Activated naive CD8-positive, alpha-beta T cell treated with anti-CD3 and anti-CD28 coated beads, Interleukin-2, amount 10 ng/mL, durations not matched to agents 7 days and 5 days (primary cell): ENCODE results near the gene PKD2L2. TPM values are rescaled to one million over a fixed set of nuclear protein-coding genes. Genes with fewer than 3 reads are reported as not detected.
"Not testable (repeated sequence)": the region's sequence is repeated elsewhere in the genome, so short reads cannot be mapped to it uniquely, and the experiment has no call there.

Experiments
- ATAC-seq: fragments of 150-1000 bp; cut with Tn5 transposase; one replicate; pipeline ENCODE4 v1.10.0; 2021; ENCODE audit warnings: low read depth, moderate library complexity
- POLR2A ChIA-PET: fragments of 350-600 bp; sonication (Branson Sonifier 250); formaldehyde crosslinking; loops from one replicate; lab custom pipeline; 2021; ENCODE audit warnings: antibody characterized with exemption; lab: Charles Lee
- DNase-seq: peaks from one replicate; pipeline ENCODE4 v3.0.0; 2021
- H3K27ac Mint-ChIP-seq: one replicate; pipeline ENCODE4 v1.8.0; 2022; ENCODE audit warnings: mild to moderate bottlenecking, mixed read lengths
- H3K27me3 Mint-ChIP-seq: one replicate; pipeline ENCODE4 v1.8.0; 2022; ENCODE audit warnings: mild to moderate bottlenecking, moderate library complexity, mixed read lengths
- H3K36me3 Mint-ChIP-seq: one replicate; pipeline ENCODE4 v1.8.0; 2021; ENCODE audit warnings: mild to moderate bottlenecking, mixed read lengths
- H3K4me1 Mint-ChIP-seq: one replicate; pipeline ENCODE4 v1.8.0; 2021; ENCODE audit warnings: mixed read lengths
- H3K4me3 Mint-ChIP-seq: one replicate; pipeline ENCODE4 v1.8.0; 2022; ENCODE audit warnings: mild to moderate bottlenecking, moderate library complexity, mixed read lengths
- H3K9me3 Mint-ChIP-seq: one replicate; pipeline ENCODE4 v1.8.0; 2021; ENCODE audit warnings: mixed read lengths
- total RNA-seq, 2 experiments: library from RNA; stranded (reverse); gene quantifications; one replicate each; pipeline ENCODE4 v1.2.3, GENCODE V29; 2021

Gene PKD2L2
- total RNA-seq, result not detected

DNA sequence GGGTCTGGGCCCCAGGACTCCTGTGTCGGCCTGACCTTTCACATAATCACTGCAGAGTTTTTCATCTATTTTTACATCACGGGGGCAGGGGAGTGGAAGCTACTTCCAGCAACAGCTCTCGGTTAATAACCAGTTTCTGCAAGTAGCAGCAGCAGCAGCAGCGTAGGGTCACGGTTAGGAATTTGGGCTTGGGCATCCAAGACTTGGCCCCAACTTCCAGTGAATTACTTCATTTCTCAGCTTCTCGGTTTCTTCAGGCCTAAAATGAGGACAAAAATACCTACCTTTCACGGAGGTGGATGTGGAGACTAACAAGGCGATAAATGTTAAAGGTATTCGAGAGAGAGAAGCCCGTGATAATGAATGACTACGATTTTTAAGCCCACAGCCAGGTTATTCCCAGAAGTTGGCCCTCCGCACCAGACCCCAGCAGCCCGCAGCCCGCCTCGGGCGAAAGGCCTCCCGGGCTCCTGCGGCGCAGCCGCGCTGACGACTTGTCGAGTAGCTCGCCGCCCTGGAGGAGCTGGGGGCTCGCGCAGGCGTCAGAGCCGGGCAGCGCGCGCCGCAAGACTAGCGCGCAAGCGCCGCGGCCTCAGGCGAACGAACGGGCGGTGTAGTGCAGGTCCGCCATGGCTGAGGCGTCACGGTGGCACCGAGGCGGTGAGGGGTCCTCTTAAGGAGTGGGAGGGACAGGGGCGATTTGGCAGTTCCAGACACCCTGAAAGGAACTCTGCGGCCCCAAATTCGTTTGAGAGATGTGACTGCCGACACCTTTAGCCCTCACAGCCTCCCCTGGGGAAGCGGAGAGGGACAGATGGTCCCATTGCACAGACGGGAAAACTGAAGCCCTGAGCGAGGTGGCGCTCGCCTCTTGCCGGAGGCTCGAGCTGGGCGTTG lies at the start of gene PKD2L2:
Gene PKD2L2 (plus strand): TSS at position 595 of the 897 bp plus-strand sequence. CDS start 35 bp downstream, at position 630.
- POLR2A ChIA-PET, result interaction anchor here (0.8 to 2.0 kb wide), 8 partner anchors 9 to 141 kb away, joined by 3 to 11 read pairs (median 7); partner anchors contain the start of gene HNRNPA0
- H3K9me3 Mint-ChIP-seq, result no peaks in the 10 kb centered on the region
- peak within 1 kb of the TSS; percentile 89 for H3K27ac Mint-ChIP-seq
- ATAC-seq (peak; percentile 99), DNase-seq (peak; percentile 87)
- peaks cover 3% of the 10 kb centered on the region for H3K27me3 Mint-ChIP-seq
- H3K36me3 Mint-ChIP-seq, result no peaks in the 10 kb centered on the region
- peaks cover 16% of the 10 kb centered on the region for H3K4me1 Mint-ChIP-seq
- H3K4me3 Mint-ChIP-seq, result peak within 1 kb of the TSS; percentile 82

DNA sequence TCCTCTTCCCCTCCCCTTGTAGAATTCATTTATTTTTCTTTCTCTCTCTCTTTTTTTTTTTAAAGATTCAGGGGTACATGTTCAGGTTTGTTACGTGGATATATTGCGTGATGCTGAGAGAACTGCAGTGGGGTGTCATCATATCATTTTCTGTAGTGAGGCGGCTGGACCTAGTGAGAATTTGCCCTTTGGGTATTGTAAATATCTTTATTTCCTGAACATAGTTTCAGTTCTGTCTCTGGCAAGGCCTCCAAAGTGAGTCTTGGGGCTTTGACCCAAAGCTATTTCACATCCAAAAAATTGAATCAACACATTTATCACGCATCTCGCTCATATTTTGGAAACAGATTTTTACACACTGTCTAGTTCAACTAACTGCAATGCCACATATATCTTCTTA lies 47.0 kb upstream of the PKD2L2 start:
- Mint-ChIP-seq H3K27ac (no peak overlapping the region), H3K27me3 (no peaks in the 10 kb centered on the region), H3K4me3 (no peak overlapping the region), H3K36me3 (peaks cover 4% of the 10 kb centered on the region), H3K9me3 (no peaks in the 10 kb centered on the region), H3K4me1 (peaks cover 6% of the 10 kb centered on the region)
- ATAC-seq (no peak), DNase-seq (no peak)
- POLR2A ChIA-PET, result no interaction called here

DNA sequence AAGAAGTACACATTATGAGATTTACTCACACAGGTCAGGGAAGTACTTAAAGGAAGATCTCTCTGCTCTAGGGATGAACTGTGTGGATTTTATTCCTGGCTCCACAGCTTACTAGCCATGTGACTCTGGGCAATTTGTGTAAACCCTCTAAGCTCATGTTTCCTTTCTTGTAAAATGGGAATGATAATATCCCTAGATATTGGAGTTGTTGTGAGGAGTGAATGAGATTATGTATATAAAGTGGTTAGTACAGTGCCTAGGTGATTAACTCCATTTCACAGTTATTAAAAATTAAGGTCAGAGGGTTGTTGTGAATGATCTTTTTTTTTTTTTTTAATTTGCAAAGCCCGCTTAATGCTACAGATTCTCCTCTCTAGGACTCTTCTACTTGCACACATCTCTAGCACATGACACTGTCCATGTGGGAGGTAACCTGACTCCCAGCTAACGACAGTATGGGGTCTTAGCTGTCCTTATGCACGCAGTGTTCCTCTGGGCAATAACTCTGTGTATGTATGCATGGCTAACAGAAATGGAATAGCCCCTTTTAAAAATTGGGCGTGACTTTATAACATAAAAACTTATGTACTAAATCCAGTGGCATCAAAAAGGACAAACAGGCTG lies 45.5 kb upstream of the PKD2L2 start:
- H3K4me3 Mint-ChIP-seq, result no peak overlapping the region
- no peaks in the 10 kb centered on the region for H3K9me3 Mint-ChIP-seq
- H3K4me1 Mint-ChIP-seq, result peaks cover 6% of the 10 kb centered on the region
- no peaks in the 10 kb centered on the region for H3K27me3 Mint-ChIP-seq
- DNase-seq (no peak), ATAC-seq (no peak)
- H3K27ac Mint-ChIP-seq, result no peak overlapping the region
- POLR2A ChIA-PET, result no interaction called here
- peaks cover 4% of the 10 kb centered on the region for H3K36me3 Mint-ChIP-seq

DNA sequence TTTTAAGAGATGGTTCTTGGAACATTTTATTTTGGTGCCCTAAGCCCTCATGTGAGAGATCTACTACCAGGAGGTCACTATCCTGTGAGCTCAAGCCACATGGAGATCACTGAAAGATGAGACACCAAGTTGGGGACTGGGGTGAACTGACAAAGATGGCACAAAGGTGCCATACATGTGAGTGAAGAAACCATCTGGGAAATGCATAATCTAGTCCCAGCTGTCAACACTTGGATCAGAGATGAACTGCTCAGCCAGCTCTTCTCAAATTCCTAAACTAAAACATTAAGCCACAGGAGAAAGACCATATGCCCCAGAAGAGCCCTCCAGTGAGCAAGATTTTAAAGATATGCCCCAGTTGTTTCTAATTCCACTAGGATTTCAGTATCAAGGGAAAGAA lies 43.8 kb upstream of the PKD2L2 start:
- Mint-ChIP-seq H3K4me1 (peaks cover 6% of the 10 kb centered on the region), H3K9me3 (no peaks in the 10 kb centered on the region), H3K27ac (no peak overlapping the region), H3K4me3 (no peak overlapping the region), H3K27me3 (no peaks in the 10 kb centered on the region), H3K36me3 (peaks cover 4% of the 10 kb centered on the region)
- ATAC-seq (no peak), DNase-seq (no peak)
- POLR2A ChIA-PET, result interaction anchor here (0.6 kb wide), 1 partner anchor 90 kb away, joined by 3 read pairs; no protein-coding TSS in a partner anchor

- peaks cover 2% of the 10 kb centered on the region for H3K9me3 Mint-ChIP-seq
- POLR2A ChIA-PET, result no interaction called here
- H3K27me3 Mint-ChIP-seq, result no peaks in the 10 kb centered on the region
- DNase-seq (no peak), ATAC-seq (no peak)
- H3K4me1 Mint-ChIP-seq, result peaks cover 6% of the 10 kb centered on the region
- H3K4me3 Mint-ChIP-seq, result no peak overlapping the region
- peaks cover 4% of the 10 kb centered on the region for H3K36me3 Mint-ChIP-seq
- no peak overlapping the region for H3K27ac Mint-ChIP-seq
These were observed 41.6 kb upstream of the PKD2L2 start for GRCh38 chr5:137847687-137848086.

GRCh38 chr5:137853165-137853564 lies 36.1 kb upstream of the PKD2L2 start:
- not testable (repeated sequence) for H3K4me3 Mint-ChIP-seq, H3K36me3 Mint-ChIP-seq, H3K27me3 Mint-ChIP-seq, ATAC-seq, H3K9me3 Mint-ChIP-seq, DNase-seq, H3K27ac Mint-ChIP-seq
- POLR2A ChIA-PET, result interaction anchor here (0.6 kb wide), 1 partner anchor 468 kb away, joined by 3 read pairs; no protein-coding TSS in a partner anchor
- peaks cover 17% of the 10 kb centered on the region for H3K4me1 Mint-ChIP-seq

DNA sequence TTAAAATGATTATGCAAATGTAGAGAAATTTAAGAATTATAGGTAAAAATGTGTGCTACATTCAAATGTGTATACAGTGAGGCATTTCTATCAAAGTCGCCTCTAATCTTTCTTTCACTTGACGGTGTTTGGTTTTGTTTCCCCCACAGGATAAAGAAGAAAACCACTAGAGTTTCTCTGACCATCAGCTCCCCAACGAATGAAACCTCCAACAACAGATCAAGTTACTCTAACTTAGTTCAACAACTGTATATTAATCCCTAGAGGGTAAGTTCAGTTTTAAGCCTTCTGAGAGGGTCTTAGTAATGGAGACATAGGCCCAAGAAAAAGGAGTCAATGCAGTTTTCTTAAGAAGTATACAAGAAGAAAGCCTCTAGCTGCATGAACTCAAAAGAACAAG lies 33.1 kb upstream of the PKD2L2 start:
- ATAC-seq (no peak), DNase-seq (no peak)
- H3K36me3 Mint-ChIP-seq, result peaks cover 1% of the 10 kb centered on the region
- no peak overlapping the region for H3K27ac Mint-ChIP-seq
- peaks cover 2% of the 10 kb centered on the region for H3K9me3 Mint-ChIP-seq
- POLR2A ChIA-PET, result no interaction called here
- H3K4me3 Mint-ChIP-seq, result no peak overlapping the region
- H3K27me3 Mint-ChIP-seq, result peaks cover 4% of the 10 kb centered on the region
- peaks cover 19% of the 10 kb centered on the region for H3K4me1 Mint-ChIP-seq

- DNase-seq, result no peak
- no peak for ATAC-seq
- POLR2A ChIA-PET, result interaction anchor here (0.6 kb wide), 1 partner anchor 72 kb away, joined by 3 read pairs; no protein-coding TSS in a partner anchor
- Mint-ChIP-seq H3K27me3 (peaks cover 4% of the 10 kb centered on the region), H3K36me3 (peaks cover 1% of the 10 kb centered on the region), H3K4me1 (peaks cover 24% of the 10 kb centered on the region), H3K9me3 (peaks cover 2% of the 10 kb centered on the region), H3K27ac (no peak overlapping the region), H3K4me3 (no peak overlapping the region)
These were observed 32.1 kb upstream of the PKD2L2 start for GRCh38 chr5:137856916-137857862.

GRCh38 chr5:137858223-137858916 lies 30.9 kb upstream of the PKD2L2 start:
- Mint-ChIP-seq H3K27me3 (peaks cover 4% of the 10 kb centered on the region), H3K4me3 (peak overlapping the region; percentile 76), H3K27ac (peak overlapping the region; percentile 60), H3K9me3 (no peaks in the 10 kb centered on the region), H3K4me1 (peaks cover 24% of the 10 kb centered on the region), H3K36me3 (peaks cover 1% of the 10 kb centered on the region)
- POLR2A ChIA-PET, result no interaction called here
- ATAC-seq, result peak; percentile 54
- no peak for DNase-seq

- no peak overlapping the region for H3K27ac Mint-ChIP-seq
- no peaks in the 10 kb centered on the region for H3K9me3 Mint-ChIP-seq
- DNase-seq, result no peak
- POLR2A ChIA-PET, result no interaction called here
- H3K4me3 Mint-ChIP-seq, result no peak overlapping the region
- no peaks in the 10 kb centered on the region for H3K36me3 Mint-ChIP-seq
- peaks cover 24% of the 10 kb centered on the region for H3K4me1 Mint-ChIP-seq
- ATAC-seq, result no peak
- peaks cover 4% of the 10 kb centered on the region for H3K27me3 Mint-ChIP-seq
These were observed 30.3 kb upstream of the PKD2L2 start for GRCh38 chr5:137858954-137859353.

DNA sequence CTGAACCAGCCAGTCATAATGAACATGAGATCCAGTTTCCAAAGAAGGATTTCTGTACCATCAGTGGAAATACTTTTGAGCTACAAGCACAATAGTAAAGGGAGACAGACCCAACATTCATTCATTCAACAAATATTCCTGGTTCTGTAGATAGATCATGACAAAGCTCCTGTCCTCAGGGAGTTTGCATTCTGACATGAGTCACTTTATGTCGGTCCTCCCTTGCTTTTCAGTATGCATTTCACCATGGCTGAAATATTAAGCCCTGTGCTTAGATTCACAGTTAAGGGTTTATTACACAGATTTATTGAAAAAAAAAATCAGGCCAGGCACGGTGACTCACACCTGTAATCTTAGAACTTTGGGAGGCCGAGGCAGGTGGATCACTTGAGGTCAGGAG lies 27.0 kb upstream of the PKD2L2 start:
- peaks cover 4% of the 10 kb centered on the region for H3K27me3 Mint-ChIP-seq
- no peak overlapping the region for H3K4me3 Mint-ChIP-seq
- POLR2A ChIA-PET, result no interaction called here
- no peak for ATAC-seq
- no peaks in the 10 kb centered on the region for H3K36me3 Mint-ChIP-seq
- no peak for DNase-seq
- H3K9me3 Mint-ChIP-seq, result no peaks in the 10 kb centered on the region
- H3K4me1 Mint-ChIP-seq, result peaks cover 15% of the 10 kb centered on the region
- no peak overlapping the region for H3K27ac Mint-ChIP-seq

DNA sequence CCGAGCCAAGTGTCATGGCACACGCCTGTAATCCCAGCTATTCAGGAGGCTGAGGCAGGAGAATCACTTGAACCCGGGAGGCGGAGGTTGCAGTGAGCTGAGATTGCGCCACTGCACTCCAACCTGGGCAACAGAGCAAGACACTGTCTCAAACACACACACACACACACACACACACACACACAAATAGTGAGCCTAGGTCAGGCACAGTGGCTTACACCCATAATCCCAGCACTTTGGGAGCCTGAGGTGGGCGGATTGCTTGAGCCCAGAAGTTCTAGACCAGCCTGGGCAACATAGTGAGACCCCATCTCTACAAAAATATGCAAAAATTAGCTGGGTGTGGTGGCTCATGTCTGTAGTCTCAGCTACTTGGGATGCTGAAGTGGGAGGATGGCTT lies 25.6 kb upstream of the PKD2L2 start:
- H3K27me3 Mint-ChIP-seq, H3K4me3 Mint-ChIP-seq, H3K36me3 Mint-ChIP-seq, H3K27ac Mint-ChIP-seq, ATAC-seq, DNase-seq, H3K9me3 Mint-ChIP-seq, H3K4me1 Mint-ChIP-seq, POLR2A ChIA-PET: not testable (repeated sequence)
